Lower leg skin (tissue), 4 donors: ENCODE results near the gene FGD4. TPM values are rescaled to one million over a fixed set of nuclear protein-coding genes. Genes with fewer than 3 reads are reported as not detected.

Experiments used
- DNase-seq, 2 donors: peaks; one replicate each; pipeline ENCODE4 v3.0.0-alpha.2; 2019; ENCODE audit warnings: low spot score in 2 of 2
- H3K4me3 ChIP-seq: fragments of 200-600 bp; sonication (generic); 2 replicates; pipeline ENCODE4 v1.5.1; 2017; ENCODE audit warnings: mild to moderate bottlenecking, low read depth; ENCODE audit not compliant: poor library complexity, severe bottlenecking
- CTCF ChIP-seq, 3 donors: fragments of 450-650 bp; IDR thresholded peaks; one replicate each; pipeline ENCODE4 v1.5.1; 2016; ENCODE audit warnings: antibody characterized with exemption in 3 of 3, mild to moderate bottlenecking in 3 of 3, moderate library complexity in 2 of 3
- POLR2A ChIP-seq, 2 donors: fragments of 450-650 bp; IDR thresholded peaks; one replicate each; pipeline ENCODE4 v1.6.1; 2016 to 2017; ENCODE audit warnings: antibody characterized with exemption in 2 of 2, mild to moderate bottlenecking in 1 of 2, moderate library complexity in 1 of 2
- WGBS, 2 donors: methylation state at CpG; one replicate each; pipeline ENCODE4 v1.1.5; 2018; 5-methylcytosine and 5-hydroxymethylcytosine counted together
- intact Hi-C: fragments of 100-400 bp; cut with DNase I; formaldehyde crosslinking; loops from one replicate; pipeline ENCODE4 v1.15.0; 2023; ENCODE audit warnings: low total_unique reads
- total RNA-seq, 4 donors: library from RNA; depleted of rRNA; stranded (reverse); fragments of >200 nt; gene quantifications; one replicate each; pipeline ENCODE4 v1.1.0, GENCODE V29; 2016

FGD4 gene
- total RNA-seq, 4 donors from 2014 or later: 40.0 to 62.8 (median 52.0) TPM

- intact Hi-C loops: no loop called here
- H3K4me3 ChIP-seq: no peak overlapping the region
- peak in 1 of 2 donors; percentile 43 for DNase-seq
- 51 to 57% methylated on average over 5 of the region's 5 CpGs for WGBS, 2 donors
- no peak for TF ChIP-seq POLR2A (IDR thresholded peaks at IDR 0.05)
- TF ChIP-seq CTCF (IDR thresholded peaks at IDR 0.05): no peak
Measured at GRCh38 chr12:32365473-32366064, 33.8 kb upstream of the FGD4 start.

GRCh38 chr12:32366714-32367113, 32.6 kb upstream of the FGD4 start:
- no peak for TF ChIP-seq POLR2A (IDR thresholded peaks at IDR 0.05)
- TF ChIP-seq CTCF (IDR thresholded peaks at IDR 0.05): no peak
- intact Hi-C loops: no loop called here
- WGBS, 2 donors: 88 to 90% methylated on average over 1 of the region's 1 CpG
- no peak for DNase-seq
- H3K4me3 ChIP-seq: no peak overlapping the region

GRCh38 chr12:32367381-32367780, 32.0 kb upstream of the FGD4 start:
- TF ChIP-seq POLR2A (IDR thresholded peaks at IDR 0.05) (no peak), CTCF (IDR thresholded peaks at IDR 0.05) (no peak)
- WGBS, 2 donors: 84% methylated on average over 4 of the region's 4 CpGs
- H3K4me3 ChIP-seq: no peak overlapping the region
- intact Hi-C loops: no loop called here
- DNase-seq: no peak

GRCh38 chr12:32369202-32369601, 30.2 kb upstream of the FGD4 start:
- WGBS, 2 donors: 44 to 62% methylated on average over 4 of the region's 4 CpGs
- no peak for DNase-seq
- no peak overlapping the region for H3K4me3 ChIP-seq
- TF ChIP-seq CTCF (IDR thresholded peaks at IDR 0.05) (no peak), POLR2A (IDR thresholded peaks at IDR 0.05) (no peak)
- intact Hi-C loops: no loop called here

- 67 to 78% methylated on average over 12 of the region's 12 CpGs for WGBS, 2 donors
- DNase-seq: no peak
- intact Hi-C loops: no loop called here
Measured at GRCh38 chr12:32377344-32378055, 21.9 kb upstream of the FGD4 start.

More at GRCh38 chr12:32377344-32378055, 21.9 kb upstream of the FGD4 start:
- TF ChIP-seq POLR2A (IDR thresholded peaks at IDR 0.05) (no peak), CTCF (IDR thresholded peaks at IDR 0.05) (no peak)
- no peak overlapping the region for H3K4me3 ChIP-seq
